ENCODE measurements around the gene LRRN1.
"Not testable (repeated sequence)": the region's sequence is repeated elsewhere in the genome, so short reads cannot be mapped to it uniquely, and the experiment has no call there.

The LRRN1 gene

GRCh38 chr3:3813013-3813412 is 13.8 kb downstream of the LRRN1 start:
- ATAC-seq = no peak

- ATAC-seq = no peak
These were observed 16.0 kb downstream of the LRRN1 start for GRCh38 chr3:3815206-3815605.

- no peak for ATAC-seq
These were observed 16.8 kb downstream of the LRRN1 start for GRCh38 chr3:3816034-3816433.

GRCh38 chr3:3817865-3818264 is 18.6 kb downstream of the LRRN1 start:
- no peak for ATAC-seq

- ATAC-seq = no peak
These were observed 22.5 kb downstream of the LRRN1 start for GRCh38 chr3:3821777-3822176.

GRCh38 chr3:3825035-3825434 is 25.8 kb downstream of the LRRN1 start:
- no peak for ATAC-seq

GRCh38 chr3:3826521-3826920 is 27.3 kb downstream of the LRRN1 start:
- no peak for ATAC-seq

GRCh38 chr3:3827111-3827510 is 27.9 kb downstream of the LRRN1 start:
- no peak for ATAC-seq

- not testable (repeated sequence) for ATAC-seq
These were observed 29.2 kb downstream of the LRRN1 start for GRCh38 chr3:3828417-3828816.

GRCh38 chr3:3836845-3837244 is 37.6 kb downstream of the LRRN1 start:
- no peak for ATAC-seq

GRCh38 chr3:3842356-3842755 is 43.1 kb downstream of the LRRN1 start:
- no peak for ATAC-seq

GRCh38 chr3:3847994-3848922 is 49.0 kb downstream of the LRRN1 start:
- ATAC-seq = no peak

- ATAC-seq = no peak
These were observed 49.7 kb downstream of the LRRN1 start for GRCh38 chr3:3848923-3849275.

GRCh38 chr3:3851621-3852323 is 52.5 kb downstream of the LRRN1 start:
- ATAC-seq = peak; percentile 46 to 55

- ATAC-seq = no peak
These were observed 54.3 kb downstream of the LRRN1 start for GRCh38 chr3:3853544-3853943.

- no peak for ATAC-seq
These were observed 55.8 kb downstream of the LRRN1 start for GRCh38 chr3:3855056-3855455.

- ATAC-seq = no peak
These were observed 61.0 kb downstream of the LRRN1 start for GRCh38 chr3:3860235-3860634.

- no peak for ATAC-seq
These were observed 63.3 kb downstream of the LRRN1 start for GRCh38 chr3:3862534-3862933.

GRCh38 chr3:3875491-3875890 is 76.3 kb downstream of the LRRN1 start:
- ATAC-seq = no peak

- no peak for ATAC-seq
These were observed 81.8 kb downstream of the LRRN1 start for GRCh38 chr3:3881050-3881449.

- ATAC-seq = not testable (repeated sequence)
These were observed 88.1 kb downstream of the LRRN1 start for GRCh38 chr3:3887311-3887710.

- no peak for ATAC-seq
These were observed 94.4 kb downstream of the LRRN1 start for GRCh38 chr3:3893590-3893989.
